Smooth muscle cell (in vitro differentiated cells): ENCODE data around the gene BIN1. TPM values are rescaled to one million over a fixed set of nuclear protein-coding genes. Genes with fewer than 3 reads are reported as not detected.

Experiments used
- DNase-seq: peaks from one replicate; lab custom pipeline; 2025; ENCODE audit not compliant: unreplicated experiment; lab: John Stamatoyannopoulos, UW
- H2AFZ ChIP-seq: fragments of 200-600 bp; sonication (generic); 2 replicates; pipeline ENCODE4 v1.6.0; 2016; ENCODE audit warnings: antibody characterized with exemption, low read depth, mild to moderate bottlenecking
- H3F3A ChIP-seq: fragments of 200-600 bp; sonication (generic); 2 replicates; pipeline ENCODE4 v1.6.0; 2017; ENCODE audit warnings: antibody characterized with exemption, low read depth
- H3K27ac ChIP-seq: fragments of 200-600 bp; sonication (generic); 2 replicates; pipeline ENCODE4 v1.5.1; 2016; ENCODE audit warnings: low read depth, mild to moderate bottlenecking
- H3K27me3 ChIP-seq: fragments of 200-600 bp; sonication (generic); 2 replicates; pipeline ENCODE4 v1.6.1; 2016; ENCODE audit warnings: low read depth, mild to moderate bottlenecking
- H3K36me3 ChIP-seq: fragments of 200-600 bp; sonication (generic); 2 replicates; pipeline ENCODE4 v1.5.1; 2016; ENCODE audit warnings: low read depth
- H3K4me1 ChIP-seq: fragments of 200-600 bp; sonication (generic); 2 replicates; pipeline ENCODE4 v1.5.1; 2016; ENCODE audit warnings: low read depth
- H3K4me2 ChIP-seq: fragments of 200-600 bp; sonication (generic); 2 replicates; pipeline ENCODE4 v1.6.0; 2016; ENCODE audit warnings: mild to moderate bottlenecking
- H3K4me3 ChIP-seq: fragments of 200-600 bp; sonication (generic); 2 replicates; pipeline ENCODE4 v1.5.1; 2016; ENCODE audit warnings: mild to moderate bottlenecking
- H3K79me2 ChIP-seq: fragments of 200-600 bp; sonication (generic); 2 replicates; pipeline ENCODE4 v1.6.0; 2016; ENCODE audit warnings: low read depth, mild to moderate bottlenecking
- H3K9ac ChIP-seq: fragments of 200-600 bp; sonication (generic); 2 replicates; pipeline ENCODE4 v1.6.0; 2016; ENCODE audit warnings: low read depth
- H3K9me3 ChIP-seq: fragments of 200-600 bp; sonication (generic); replicated peaks from 2 replicates; pipeline ENCODE4 v1.5.1; 2016; ENCODE audit warnings: low read depth
- H4K20me1 ChIP-seq: fragments of 200-600 bp; sonication (generic); 2 replicates; pipeline ENCODE4 v1.6.0; 2016; ENCODE audit warnings: low read depth
- WGBS: methylation state at CpG from one replicate; pipeline ENCODE4 v1.1.7; 2016; ENCODE audit warnings: low lambda C conversion rate; 5-methylcytosine and 5-hydroxymethylcytosine counted together
- polyA plus RNA-seq: library from polyadenylated mRNA; unstranded; fragments of >200 nt; fragmentation: Nextera tagmentation; extraction: Ambion mirVana; gene quantifications from 2 replicates; pipeline ENCODE4 v1.2.1, GENCODE V29; 2016
- total RNA-seq: library from RNA; depleted of rRNA; stranded (reverse); fragments of >200 nt; gene quantifications from 2 replicates; pipeline ENCODE4 v1.2.3, GENCODE V29; 2014
- TF ChIP-seq, protein P1 (sequence below): fragments of 200-600 bp; sonication (generic); IDR thresholded peaks from 2 replicates; pipeline ENCODE4 v1.5.1; 2017; ENCODE audit warnings: borderline replicate concordance, mild to moderate bottlenecking, antibody characterized with exemption; ENCODE audit not compliant: insufficient read depth, poor library complexity, severe bottlenecking

The BIN1 gene
- total and polyA plus RNA-seq, 2 experiments from 2014 or later: 25.4 to 32.4 TPM

DNA sequence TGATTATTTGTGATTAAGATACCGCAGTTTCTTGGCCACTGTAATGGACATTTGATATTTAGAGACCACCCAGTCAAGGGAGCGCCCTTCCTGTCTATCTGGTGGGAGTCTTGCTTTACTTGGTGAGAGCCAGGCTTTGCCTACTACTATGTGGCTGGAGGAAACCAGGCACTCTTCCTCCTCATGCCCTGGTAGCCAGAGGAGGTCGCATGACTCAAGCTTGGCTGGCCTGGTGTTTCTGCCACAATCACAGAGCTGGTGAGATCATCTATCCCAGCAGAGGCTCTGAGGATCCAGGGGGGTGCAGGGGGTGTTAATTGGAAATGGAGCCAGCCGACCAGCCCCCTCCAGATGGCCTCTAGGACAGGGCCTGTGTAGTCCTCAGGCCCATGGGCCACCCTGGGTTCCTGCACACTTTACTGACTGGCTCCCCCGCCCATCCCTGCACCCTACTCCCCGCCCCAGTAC, 46.8 kb upstream of the BIN1 start:
- no peak overlapping the region for H2AFZ ChIP-seq
- H4K20me1 ChIP-seq: no peaks in the 10 kb centered on the region
- no peak overlapping the region for H3K9ac ChIP-seq
- H3K27ac ChIP-seq: peak overlapping the region; percentile 44
- no peaks in the 10 kb centered on the region for H3K27me3 ChIP-seq
- H3K79me2 ChIP-seq: no peaks in the 10 kb centered on the region
- H3K4me2 ChIP-seq: no peak overlapping the region
- peaks cover 7% of the 10 kb centered on the region for H3K9me3 ChIP-seq
- WGBS: 53% methylated on average over 6 of the region's 6 CpGs
- DNase-seq: no peak
- TF ChIP-seq, protein P1, sequence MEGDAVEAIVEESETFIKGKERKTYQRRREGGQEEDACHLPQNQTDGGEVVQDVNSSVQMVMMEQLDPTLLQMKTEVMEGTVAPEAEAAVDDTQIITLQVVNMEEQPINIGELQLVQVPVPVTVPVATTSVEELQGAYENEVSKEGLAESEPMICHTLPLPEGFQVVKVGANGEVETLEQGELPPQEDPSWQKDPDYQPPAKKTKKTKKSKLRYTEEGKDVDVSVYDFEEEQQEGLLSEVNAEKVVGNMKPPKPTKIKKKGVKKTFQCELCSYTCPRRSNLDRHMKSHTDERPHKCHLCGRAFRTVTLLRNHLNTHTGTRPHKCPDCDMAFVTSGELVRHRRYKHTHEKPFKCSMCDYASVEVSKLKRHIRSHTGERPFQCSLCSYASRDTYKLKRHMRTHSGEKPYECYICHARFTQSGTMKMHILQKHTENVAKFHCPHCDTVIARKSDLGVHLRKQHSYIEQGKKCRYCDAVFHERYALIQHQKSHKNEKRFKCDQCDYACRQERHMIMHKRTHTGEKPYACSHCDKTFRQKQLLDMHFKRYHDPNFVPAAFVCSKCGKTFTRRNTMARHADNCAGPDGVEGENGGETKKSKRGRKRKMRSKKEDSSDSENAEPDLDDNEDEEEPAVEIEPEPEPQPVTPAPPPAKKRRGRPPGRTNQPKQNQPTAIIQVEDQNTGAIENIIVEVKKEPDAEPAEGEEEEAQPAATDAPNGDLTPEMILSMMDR: no peak
- H3K36me3 ChIP-seq: no peaks in the 10 kb centered on the region
- no peaks in the 10 kb centered on the region for H3K4me1 ChIP-seq
- H3F3A ChIP-seq: no peaks in the 10 kb centered on the region
- H3K4me3 ChIP-seq: no peak overlapping the region

DNA sequence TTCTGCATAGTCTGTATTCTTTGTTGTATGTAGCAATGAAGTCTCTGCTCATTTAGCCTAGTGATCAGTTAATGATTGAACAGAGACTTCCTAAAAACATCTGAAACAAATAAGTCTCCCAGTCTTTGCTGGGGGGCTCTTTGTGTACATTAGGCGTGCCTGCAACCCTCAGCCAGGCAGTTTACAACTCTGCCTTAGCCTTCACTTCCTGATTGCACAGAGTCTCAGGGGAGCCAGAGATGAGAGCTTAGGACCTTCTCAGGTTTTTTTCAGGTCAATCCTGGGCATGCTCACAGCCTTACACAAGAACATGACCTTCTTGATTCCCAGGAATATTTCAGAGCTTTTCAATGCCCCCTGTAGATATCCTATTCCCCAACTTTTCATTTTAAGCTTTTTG, 44.0 kb upstream of the BIN1 start:
- no peaks in the 10 kb centered on the region for H3F3A ChIP-seq
- WGBS: 94% methylated on average over 1 of the region's 1 CpG
- no peak overlapping the region for H3K4me3 ChIP-seq
- peaks cover 7% of the 10 kb centered on the region for H3K4me1 ChIP-seq
- no peak overlapping the region for H2AFZ ChIP-seq
- TF ChIP-seq, protein P1: no peak
- no peaks in the 10 kb centered on the region for H3K79me2 ChIP-seq
- DNase-seq: no peak
- no peaks in the 10 kb centered on the region for H4K20me1 ChIP-seq
- H3K27me3 ChIP-seq: no peaks in the 10 kb centered on the region
- no peaks in the 10 kb centered on the region for H3K36me3 ChIP-seq
- H3K4me2 ChIP-seq: no peak overlapping the region
- H3K9me3 ChIP-seq: peaks cover 7% of the 10 kb centered on the region
- no peak overlapping the region for H3K27ac ChIP-seq
- H3K9ac ChIP-seq: no peak overlapping the region

DNA sequence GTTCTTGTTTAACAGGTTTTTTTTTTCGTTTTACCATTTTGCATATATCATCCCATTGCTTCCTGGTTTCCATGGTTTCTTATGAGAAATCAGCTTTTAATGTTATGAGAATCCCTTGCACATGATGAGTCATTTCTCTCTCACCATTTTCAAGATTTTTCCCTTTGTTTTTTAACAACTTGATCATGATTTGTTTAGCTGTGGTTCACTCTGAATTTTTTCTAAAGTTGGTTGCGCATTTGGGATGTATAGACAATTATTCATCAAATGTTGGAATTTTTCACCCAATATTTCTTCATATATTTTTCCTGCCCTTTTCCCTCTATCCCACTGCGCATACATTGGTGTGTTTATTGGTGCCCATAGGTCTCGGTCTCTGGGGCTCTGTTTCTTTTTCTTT, 42.4 kb upstream of the BIN1 start:
- 68% methylated on average over 4 of the region's 4 CpGs for WGBS
- no peaks in the 10 kb centered on the region for H3K36me3 ChIP-seq
- H3K9me3 ChIP-seq: peaks cover 7% of the 10 kb centered on the region
- H3K27me3 ChIP-seq: no peaks in the 10 kb centered on the region
- H3K27ac ChIP-seq: peak overlapping the region; percentile 83
- peaks cover 7% of the 10 kb centered on the region for H3K4me1 ChIP-seq
- H3K79me2 ChIP-seq: no peaks in the 10 kb centered on the region
- no peaks in the 10 kb centered on the region for H4K20me1 ChIP-seq
- TF ChIP-seq, protein P1: no peak
- no peak overlapping the region for H3K4me3 ChIP-seq
- H3K9ac ChIP-seq: no peak overlapping the region
- H3K4me2 ChIP-seq: no peak overlapping the region
- peaks cover 11% of the 10 kb centered on the region for H3F3A ChIP-seq
- H2AFZ ChIP-seq: no peak overlapping the region
- no peak for DNase-seq

DNA sequence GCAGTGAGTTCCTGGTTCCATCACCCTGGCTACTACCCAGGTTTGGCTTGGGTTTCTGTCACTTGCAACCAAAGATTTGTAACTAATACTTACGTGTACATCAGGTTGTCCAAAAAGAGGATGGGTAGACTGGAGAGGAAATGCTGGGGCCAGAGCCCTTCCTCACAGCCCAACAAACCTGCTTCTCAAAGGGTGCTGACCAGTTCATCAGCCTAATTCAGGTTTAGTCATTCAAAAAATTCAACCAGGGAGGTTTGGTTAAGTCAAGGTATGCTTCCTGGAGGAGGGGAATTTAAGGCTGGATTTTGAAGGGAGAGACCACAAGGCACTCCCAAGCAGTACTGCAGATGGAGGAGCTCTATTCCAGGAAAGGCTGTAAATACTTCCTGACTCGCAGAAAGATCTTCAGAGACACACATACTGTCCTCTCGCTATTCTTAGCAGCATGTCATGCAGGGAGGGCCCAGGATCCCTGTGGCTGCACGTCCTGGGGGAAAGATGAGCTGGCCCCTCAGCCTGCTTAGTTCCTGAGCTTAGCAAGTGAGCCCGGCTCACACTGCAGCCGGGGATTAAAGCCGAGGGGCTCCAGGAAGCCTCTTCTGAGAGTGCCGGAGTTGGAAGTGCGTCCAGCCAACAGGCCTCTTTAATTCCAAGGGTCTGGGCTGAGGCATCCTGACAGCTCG, 40.0 kb upstream of the BIN1 start:
- H3F3A ChIP-seq: peaks cover 18% of the 10 kb centered on the region
- peak overlapping the region; percentile 35 for H3K4me2 ChIP-seq
- 21% methylated on average over 10 of the region's 10 CpGs for WGBS
- no peak overlapping the region for H3K9ac ChIP-seq
- H3K27ac ChIP-seq: peak overlapping the region; percentile 14
- peaks cover 7% of the 10 kb centered on the region for H3K9me3 ChIP-seq
- DNase-seq: no peak
- H3K4me3 ChIP-seq: no peak overlapping the region
- H3K27me3 ChIP-seq: no peaks in the 10 kb centered on the region
- TF ChIP-seq, protein P1: no peak
- no peaks in the 10 kb centered on the region for H3K36me3 ChIP-seq
- peaks cover 7% of the 10 kb centered on the region for H3K4me1 ChIP-seq
- H4K20me1 ChIP-seq: no peaks in the 10 kb centered on the region
- H2AFZ ChIP-seq: peak overlapping the region; percentile 21
- H3K79me2 ChIP-seq: no peaks in the 10 kb centered on the region
